Spleen (tissue), 11 donors: ENCODE measurements around the gene WHRN. TPM values are rescaled to one million over a fixed set of nuclear protein-coding genes. Genes with fewer than 3 reads are reported as not detected.

ENCODE experiments used
- DNase-seq: peaks from one replicate; pipeline ENCODE4 v3.0.0-alpha.2; 2020
- H3K27ac ChIP-seq, 8 donors: fragments of 200-600 bp; sonication (generic) in 7 of 8; 1 replicate in 4 of 8; 2 replicates in 4 of 8; pipeline versions ENCODE4 v1.5.0 to v1.8.0; 2016 to 2021; ENCODE audit warnings: inconsistent platforms in 4 of 8, mild to moderate bottlenecking in 4 of 8, moderate library complexity in 1 of 8
- H3K27me3 ChIP-seq, 7 donors: fragments of 200-600 bp; sonication (generic) in 6 of 7; replicated peaks in 1 of 7; 1 replicate in 4 of 7; 2 replicates in 3 of 7; pipeline versions ENCODE4 v1.5.0 to v1.8.0; 2016 to 2021; ENCODE audit warnings: inconsistent platforms in 3 of 7, mild to moderate bottlenecking in 1 of 7
- H3K36me3 ChIP-seq, 6 donors: fragments of 200-600 bp; sonication (generic) in 5 of 6; 1 replicate in 4 of 6; 2 replicates in 2 of 6; pipeline versions ENCODE4 v1.5.0 to v1.8.0; 2016 to 2021; ENCODE audit warnings: inconsistent platforms in 2 of 6
- H3K4me1 ChIP-seq, 6 donors: fragments of 200-600 bp; sonication (generic) in 5 of 6; 1 replicate in 3 of 6; 2 replicates in 3 of 6; pipeline versions ENCODE4 v1.5.0 to v1.8.0; 2016 to 2021; ENCODE audit warnings: inconsistent platforms in 3 of 6
- H3K4me3 ChIP-seq, 8 donors: fragments of 200-600 bp; sonication (generic) in 7 of 8; 1 replicate in 4 of 8; 2 replicates in 4 of 8; pipeline versions ENCODE4 v1.5.0 to v1.8.0; 2016 to 2021; ENCODE audit warnings: inconsistent platforms in 4 of 8, mild to moderate bottlenecking in 4 of 8, moderate library complexity in 2 of 8
- H3K9me3 ChIP-seq, 8 donors: fragments of 200-600 bp; sonication (generic) in 7 of 8; 1 replicate in 4 of 8; 2 replicates in 4 of 8; pipeline versions ENCODE4 v1.5.0 to v1.8.0; 2016 to 2021; ENCODE audit warnings: inconsistent platforms in 4 of 8
- CTCF ChIP-seq, 11 experiments: fragments of 200-600 bp in 7 of 11; fragments of 450-650 bp in 4 of 11; sonication (generic) in 4 of 11; IDR thresholded peaks in 8 of 11; conservative IDR thresholded peaks in 3 of 11; 1 replicate in 7 of 11; 2 replicates in 4 of 11; pipeline versions ENCODE4 v1.4.0 to v1.8.0; 2016 to 2021; ENCODE audit warnings: antibody characterized with exemption in 11 of 11, inconsistent platforms in 4 of 11, mild to moderate bottlenecking in 1 of 11
- POLR2A ChIP-seq, 3 donors: fragments of 450-650 bp; IDR thresholded peaks; one replicate each; pipeline ENCODE4 v1.5.1; 2017; ENCODE audit warnings: antibody characterized with exemption in 3 of 3, mild to moderate bottlenecking in 1 of 3
- POLR2AphosphoS5 ChIP-seq, 3 donors: sonication (generic); formaldehyde crosslinking; IDR thresholded peaks; one replicate each; pipeline ENCODE4 v1.5.1; 2017; ENCODE audit warnings: antibody characterized with exemption in 3 of 3
- WGBS, 5 donors: extraction: QIAGEN DNeasy Blood & Tissue Kit in 3 of 5; methylation state at CpG; one replicate each; pipeline versions ENCODE4 v1.1.5 to v1.1.7; 2013 to 2018; 5-methylcytosine and 5-hydroxymethylcytosine counted together
- intact Hi-C: fragments of 100-400 bp; cut with DNase I; formaldehyde crosslinking; loops from one replicate; pipeline ENCODE4 v1.15.0; 2023; ENCODE audit warnings: low total_unique reads
- polyA plus RNA-seq, 3 donors: library from polyadenylated mRNA; stranded (reverse); fragments of 200-250 nt; gene quantifications; one replicate each; pipeline ENCODE4 v1.2.1, GENCODE V29; 2013
- total RNA-seq, 7 donors: library from RNA; depleted of rRNA in 3 of 7; stranded (reverse); fragments of >200 nt in 3 of 7; fragmentation: NEBNext Ultra II Directional in 4 of 7; extraction: Animal tissue kit (Norgen Biotek cat#: 25700) in 4 of 7; gene quantifications; one replicate each; pipeline versions ENCODE4 v1.1.0 to v1.2.1, GENCODE V29; 2016 to 2021
- donor health status: healthy with polysubstance abuse.
- donor health status: DM: no; HTN: no; CAD: no; lungs with moderate emphysema.
- donor health status: DM: no; HTN: no; CAD: no.
- donor health status: Bipolar disorder and iron deficiency.
- donor health status: healthy.
- donor health status: DM: no; HTN: no; CAD: no.
- donor health status: DM: yes; HTN: yes; CAD: no.

WHRN gene
- total and polyA plus RNA-seq, 10 donors, result 3.7 to 51.6 (median 26.8) TPM

- H3K4me3 ChIP-seq, result peak overlapping the region in 1 of 8 donors; percentile 33
- WGBS, 5 donors, result 38 to 48% (median 43%) methylated on average over 2 of the region's 2 CpGs
- H3K27me3 ChIP-seq, result no peaks in the 10 kb centered on the region
- H3K27ac ChIP-seq, result peak overlapping the region; percentile 58 to 99 (median 92)
- H3K36me3 ChIP-seq, result peaks cover 19 to 100% (median 88%) of the 10 kb centered on the region in 6 donors
- peak in 1 of 3 donors; percentile 28 for TF ChIP-seq POLR2AphosphoS5 (IDR thresholded peaks at IDR 0.05)
- TF ChIP-seq POLR2A (IDR thresholded peaks at IDR 0.05), result no peak
- TF ChIP-seq CTCF (IDR thresholded peaks at IDR 0.05 in 8 of 11, conservative IDR thresholded peaks at IDR 0.05 in 3 of 11), result no peak
- no peaks in the 10 kb centered on the region for H3K9me3 ChIP-seq
- peaks cover 49 to 93% (median 61%) of the 10 kb centered on the region in 6 donors for H3K4me1 ChIP-seq
- intact Hi-C loops, result no loop called here
- no peak for DNase-seq
These were observed 141.8 kb downstream of the WHRN start for GRCh38 chr9:114363424-114363823.

- DNase-seq, result no peak
- Histone ChIP-seq H3K4me1 (peaks cover 39 to 83% (median 54%) of the 10 kb centered on the region in 6 donors), H3K27ac (peak overlapping the region in 7 of 8 donors; percentile 58 to 99 (median 96)), H3K9me3 (no peaks in the 10 kb centered on the region), H3K4me3 (no peak overlapping the region), H3K36me3 (peaks cover 19 to 100% (median 88%) of the 10 kb centered on the region in 6 donors), H3K27me3 (no peaks in the 10 kb centered on the region)
- intact Hi-C loops, result no loop called here
- TF ChIP-seq POLR2AphosphoS5 (IDR thresholded peaks at IDR 0.05) (peak; percentile 50 to 79 (median 63)), CTCF (IDR thresholded peaks at IDR 0.05 in 8 of 11, conservative IDR thresholded peaks at IDR 0.05 in 3 of 11) (no peak)
- 75 to 84% (median 82%) methylated on average over 6 to 12 of the region's 12 CpGs for WGBS, 5 donors
These were observed 142.9 kb downstream of the WHRN start for GRCh38 chr9:114362394-114362793.

- intact Hi-C loops, result no loop called here
- 89 to 99% (median 96%) methylated on average over 7 of the region's 7 CpGs for WGBS, 5 donors
- no peak for DNase-seq
- Histone ChIP-seq H3K36me3 (peaks cover 19 to 100% (median 92%) of the 10 kb centered on the region in 6 donors), H3K27me3 (no peaks in the 10 kb centered on the region), H3K9me3 (no peaks in the 10 kb centered on the region), H3K27ac (peak overlapping the region in 7 of 8 donors; percentile 0 to 99 (median 96)), H3K4me1 (peaks cover 32 to 74% (median 46%) of the 10 kb centered on the region in 6 donors), H3K4me3 (no peak overlapping the region)
- no peak for TF ChIP-seq POLR2A (IDR thresholded peaks at IDR 0.05)
- TF ChIP-seq CTCF (IDR thresholded peaks at IDR 0.05 in 8 of 11, conservative IDR thresholded peaks at IDR 0.05 in 3 of 11), result no peak
- peak in 1 of 3 donors; percentile 52 for TF ChIP-seq POLR2AphosphoS5 (IDR thresholded peaks at IDR 0.05)
These were observed 143.7 kb downstream of the WHRN start for GRCh38 chr9:114361542-114361941.

- Histone ChIP-seq H3K27ac (peak overlapping the region in 4 of 8 donors; percentile 0 to 99 (median 96)), H3K9me3 (no peaks in the 10 kb centered on the region), H3K27me3 (no peaks in the 10 kb centered on the region), H3K36me3 (peaks cover 22 to 100% (median 98%) of the 10 kb centered on the region in 6 donors), H3K4me1 (peaks cover 15 to 71% (median 28%) of the 10 kb centered on the region in 6 donors), H3K4me3 (no peak overlapping the region)
- WGBS, 5 donors, result 93 to 100% (median 97%) methylated on average over 6 to 7 of the region's 7 CpGs
- intact Hi-C loops, result no loop called here
- DNase-seq, result peak; percentile 73
- TF ChIP-seq POLR2A (IDR thresholded peaks at IDR 0.05) (no peak), POLR2AphosphoS5 (IDR thresholded peaks at IDR 0.05) (peak; percentile 4 to 65 (median 23)), CTCF (IDR thresholded peaks at IDR 0.05 in 8 of 11, conservative IDR thresholded peaks at IDR 0.05 in 3 of 11) (no peak)
These were observed 145.5 kb downstream of the WHRN start for GRCh38 chr9:114359801-114360200.
